Stimulated activated effector memory CD8-positive, alpha-beta T cell treated with anti-CD3 and anti-CD28 coated beads, Interleukin-12 subunit alpha, Interleukin-12 subunit beta, amount 100 ng/mL, for 72 hours (primary cell): ENCODE data around the gene RALGPS1.
A peak's percentile ranks its signal among the peaks of the same experiment; 100 is the strongest.

Source experiments
- ATAC-seq: fragments of 150-1000 bp; cut with Tn5 transposase; 2 replicates; pipeline ENCODE4 v1.10.0; 2021
- DNase-seq, 2 donors: peaks; one replicate each; pipeline ENCODE4 v3.0.0; 2021 to 2022; ENCODE audit warnings: low spot score in 2 of 2
- H3K27ac Mint-ChIP-seq: one replicate; pipeline ENCODE4 v1.8.0; 2022; ENCODE audit warnings: mild to moderate bottlenecking, mixed read lengths
- H3K36me3 Mint-ChIP-seq: one replicate; pipeline ENCODE4 v1.8.0; 2022; ENCODE audit warnings: mild to moderate bottlenecking, mixed read lengths
- H3K4me1 Mint-ChIP-seq: one replicate; pipeline ENCODE4 v1.8.0; 2022; ENCODE audit warnings: mixed read lengths
- H3K4me3 Mint-ChIP-seq: one replicate; pipeline ENCODE4 v1.8.0; 2022; ENCODE audit warnings: mild to moderate bottlenecking, mixed read lengths
- H3K9me3 Mint-ChIP-seq: one replicate; pipeline ENCODE4 v1.8.0; 2022; ENCODE audit warnings: mixed read lengths

RALGPS1 gene

DNA sequence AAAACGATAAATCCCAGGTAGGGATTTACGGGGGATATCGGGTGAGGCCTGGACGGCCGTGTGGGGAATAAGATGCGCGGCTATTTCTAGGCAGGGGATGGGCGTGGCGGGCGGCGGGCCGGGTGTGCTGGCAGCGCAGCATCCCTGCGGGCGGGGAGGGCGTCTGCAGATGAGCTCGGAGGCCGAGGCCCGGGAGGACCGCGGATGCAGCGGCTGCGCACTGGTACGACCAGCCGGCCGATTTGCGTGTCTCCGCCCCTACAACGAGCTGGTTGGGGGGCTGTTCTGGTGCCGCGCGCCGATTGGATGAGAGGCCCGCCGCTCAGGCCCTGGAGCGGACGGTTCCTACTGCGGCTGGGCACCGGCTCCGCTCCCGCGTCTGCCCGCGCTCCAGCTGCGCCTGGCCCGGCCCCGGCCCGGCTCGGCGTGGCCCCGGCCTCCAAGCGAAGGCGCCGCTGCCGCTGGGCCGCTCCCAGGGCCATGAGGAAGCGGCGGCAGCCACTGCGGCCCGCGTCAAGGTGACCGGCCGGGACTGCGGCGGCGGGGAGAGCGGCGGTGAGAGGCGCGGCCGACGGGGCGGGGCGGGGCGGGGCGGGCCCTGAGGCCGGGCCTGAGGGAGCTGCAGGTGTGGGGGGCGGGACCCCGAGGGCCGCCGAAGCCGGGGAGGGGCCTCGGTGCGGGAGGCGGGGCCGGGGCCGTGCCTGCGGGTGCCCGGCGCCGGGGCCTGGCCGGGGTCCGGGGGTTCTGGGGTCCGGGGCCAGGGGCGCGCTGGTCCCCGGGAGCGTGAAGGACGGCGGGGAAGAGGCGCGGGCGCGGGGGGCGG lies at the start of gene RALGPS1:
TSS of gene RALGPS1 (plus strand) at position 325 of the 823 bp plus-strand sequence. CDS start 47,508 bp downstream, outside the sequence.
- DNase-seq (peak; percentile 86 to 95), ATAC-seq (peak; percentile 99)
- peak within 1 kb of the TSS; percentile 56 for H3K4me3 Mint-ChIP-seq
- no peaks in the 10 kb centered on the region for H3K9me3 Mint-ChIP-seq
- H3K36me3 Mint-ChIP-seq: no peaks in the 10 kb centered on the region
- peaks cover 6% of the 10 kb centered on the region for H3K4me1 Mint-ChIP-seq
- no peak within 1 kb of the TSS for H3K27ac Mint-ChIP-seq

DNA sequence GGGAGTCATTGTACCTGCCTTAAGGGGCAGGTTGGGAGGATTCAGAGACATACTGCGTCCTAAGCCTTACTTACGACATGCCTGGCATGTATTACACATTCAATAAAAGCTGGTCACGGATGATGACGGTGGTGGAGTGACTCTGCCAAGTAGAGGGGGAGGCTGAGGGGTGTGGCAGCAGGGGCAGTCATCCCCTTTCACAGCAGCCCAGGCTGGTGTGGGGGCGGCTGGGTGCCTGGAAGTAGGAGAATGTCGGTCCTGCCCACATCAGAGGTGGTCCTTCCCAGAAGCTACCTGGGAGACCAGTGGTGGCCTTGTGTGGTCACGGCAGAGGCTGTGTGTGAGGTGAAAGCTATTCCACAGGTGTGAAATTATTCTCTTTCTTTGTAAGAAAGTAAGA lies 45.2 kb upstream of the RALGPS1 start:
- peaks cover 38% of the 10 kb centered on the region for H3K36me3 Mint-ChIP-seq
- no peak overlapping the region for H3K27ac Mint-ChIP-seq
- DNase-seq (no peak), ATAC-seq (no peak)
- peaks cover 31% of the 10 kb centered on the region for H3K4me1 Mint-ChIP-seq
- H3K4me3 Mint-ChIP-seq: no peak overlapping the region
- no peaks in the 10 kb centered on the region for H3K9me3 Mint-ChIP-seq

DNA sequence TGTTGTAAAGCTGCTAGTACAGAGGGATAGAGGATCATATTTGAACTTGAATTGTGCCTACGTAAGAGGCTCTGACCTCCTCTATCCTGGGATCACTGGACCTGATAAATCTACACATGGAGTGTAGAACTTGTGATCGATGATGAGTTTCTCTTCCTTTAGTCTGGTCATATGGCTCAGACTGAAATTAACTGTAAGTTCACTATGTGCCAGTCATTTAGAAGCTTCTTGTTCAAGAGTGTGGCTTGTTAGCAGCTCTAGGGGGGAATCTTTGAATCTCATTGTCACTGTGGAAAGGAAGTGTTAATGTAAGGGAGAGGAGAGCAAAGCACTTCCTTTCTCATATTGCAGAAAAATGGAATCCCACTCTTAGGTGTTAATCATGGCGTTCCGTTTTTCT lies 42.1 kb upstream of the RALGPS1 start:
- Mint-ChIP-seq H3K4me1 (peaks cover 41% of the 10 kb centered on the region), H3K4me3 (no peak overlapping the region), H3K27ac (peak overlapping the region; percentile 64), H3K9me3 (no peaks in the 10 kb centered on the region), H3K36me3 (peaks cover 11% of the 10 kb centered on the region)
- ATAC-seq (peak; percentile 82), DNase-seq (no peak)

DNA sequence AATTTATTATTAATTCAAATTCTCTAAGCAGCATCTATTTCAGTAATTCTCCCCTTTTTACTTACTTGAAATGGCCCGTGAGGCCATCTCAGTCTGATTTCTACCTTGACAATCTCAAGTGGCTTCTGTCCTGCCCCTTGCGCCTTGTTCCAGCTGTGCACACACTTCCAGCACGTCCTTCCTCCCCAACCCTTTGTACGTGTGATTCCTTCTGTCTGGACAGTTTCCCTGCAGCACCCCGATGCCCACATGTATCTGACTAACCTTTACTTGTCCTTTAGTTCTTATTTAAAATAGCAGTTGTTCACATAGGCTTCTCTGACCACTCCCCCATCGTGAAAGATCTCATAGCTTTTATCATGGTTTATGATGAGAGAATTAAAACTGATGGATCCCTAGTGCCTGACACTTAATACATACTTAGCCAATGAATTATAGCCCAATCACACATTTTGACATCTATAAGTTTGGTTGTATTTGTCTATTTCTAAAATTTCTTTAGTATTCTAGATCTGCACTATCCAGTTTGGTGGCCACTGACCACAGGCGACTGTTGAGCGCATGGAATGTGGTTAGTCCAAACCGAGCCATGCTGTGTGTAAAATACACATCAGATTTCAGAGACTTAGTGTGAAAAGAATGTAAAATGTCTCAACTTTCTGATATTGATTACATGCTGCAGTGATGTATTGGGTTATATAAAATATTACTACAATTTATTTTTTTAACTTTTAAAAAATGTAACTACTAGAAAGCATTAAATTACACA lies 39.9 kb upstream of the RALGPS1 start:
- Mint-ChIP-seq H3K4me1 (peaks cover 31% of the 10 kb centered on the region), H3K4me3 (no peak overlapping the region), H3K36me3 (peaks cover 7% of the 10 kb centered on the region), H3K9me3 (no peaks in the 10 kb centered on the region), H3K27ac (no peak overlapping the region)
- no peak for ATAC-seq
- DNase-seq: no peak

DNA sequence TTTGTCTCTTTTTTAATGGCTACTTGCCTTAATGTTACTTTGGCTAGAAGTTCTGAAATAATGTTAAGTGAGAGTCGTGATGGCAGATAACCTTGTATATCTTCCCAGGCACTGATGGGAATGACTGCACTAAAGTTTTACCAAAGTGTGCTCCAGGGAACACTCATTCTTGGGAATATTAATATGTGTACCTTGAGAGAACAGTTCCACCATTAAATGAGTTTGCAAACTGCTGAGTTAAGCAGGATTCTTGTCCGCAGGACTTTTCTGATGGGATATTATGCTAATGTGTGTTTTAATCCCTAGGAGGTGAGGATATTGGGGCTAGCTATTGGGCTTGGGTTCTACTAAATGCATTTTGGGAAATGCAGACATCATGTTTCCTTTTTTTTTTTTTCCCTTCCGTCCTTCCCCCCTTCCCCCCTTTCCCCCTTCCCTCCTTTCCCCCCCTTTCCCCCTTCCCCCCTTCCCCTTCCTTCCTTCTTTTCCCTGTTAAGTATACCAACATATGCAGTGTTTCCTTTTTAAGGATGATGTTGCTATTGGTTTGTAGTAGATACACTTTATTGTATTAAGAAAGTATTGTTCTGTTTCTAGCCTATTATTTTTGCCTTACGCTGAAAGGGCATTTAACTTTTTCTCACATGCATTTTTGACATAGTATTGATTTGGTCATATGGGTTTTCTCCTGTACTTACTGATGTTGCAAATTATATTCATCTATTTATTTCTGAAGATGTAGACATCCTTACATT lies 38.6 kb upstream of the RALGPS1 start:
- DNase-seq (no peak), ATAC-seq (no peak)
- no peaks in the 10 kb centered on the region for H3K9me3 Mint-ChIP-seq
- peaks cover 31% of the 10 kb centered on the region for H3K4me1 Mint-ChIP-seq
- peaks cover 16% of the 10 kb centered on the region for H3K36me3 Mint-ChIP-seq
- H3K27ac Mint-ChIP-seq: peak overlapping the region; percentile 71
- H3K4me3 Mint-ChIP-seq: no peak overlapping the region

DNA sequence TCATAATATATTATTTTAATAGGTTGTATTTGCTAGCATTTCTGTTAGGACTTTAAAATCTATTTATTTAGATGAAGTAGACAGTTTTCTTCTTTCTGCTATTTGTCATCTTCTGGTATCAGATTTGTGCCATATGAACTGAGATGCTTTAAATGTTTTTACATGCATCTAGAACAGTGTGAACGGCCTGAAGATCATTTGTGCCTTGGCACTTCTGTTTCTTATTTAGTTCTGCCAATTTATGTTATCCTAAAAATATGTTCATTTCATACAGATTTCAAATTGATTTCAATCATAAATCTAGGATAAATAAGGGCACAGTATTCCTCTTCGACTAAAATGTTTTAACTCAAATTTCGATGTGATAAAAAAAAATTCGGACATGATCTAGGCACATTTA lies 38.1 kb upstream of the RALGPS1 start:
- DNase-seq (no peak), ATAC-seq (no peak)
- Mint-ChIP-seq H3K9me3 (no peaks in the 10 kb centered on the region), H3K36me3 (peaks cover 16% of the 10 kb centered on the region), H3K4me1 (peaks cover 31% of the 10 kb centered on the region), H3K27ac (peak overlapping the region; percentile 71), H3K4me3 (no peak overlapping the region)

DNA sequence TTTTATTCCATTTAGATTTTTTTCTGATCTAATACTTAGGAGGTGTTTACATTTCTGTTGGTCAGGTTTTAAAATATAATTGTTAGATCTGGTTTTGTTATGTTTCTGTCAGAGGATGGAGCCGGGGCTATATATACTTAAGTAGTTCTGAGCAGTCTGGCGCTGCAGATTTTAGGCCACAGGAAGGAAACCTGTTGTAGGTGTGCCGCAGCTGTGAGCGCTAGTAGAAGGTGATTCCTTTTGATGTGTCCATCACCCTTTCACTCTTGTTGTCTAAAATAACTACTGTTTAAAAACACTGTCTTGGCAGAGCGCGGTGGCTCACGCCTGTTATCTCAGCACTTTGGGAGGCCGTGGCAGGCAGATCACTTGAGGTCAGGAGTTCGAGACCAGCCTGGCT lies 37.2 kb upstream of the RALGPS1 start:
- DNase-seq: no peak
- H3K4me3 Mint-ChIP-seq: no peak overlapping the region
- H3K27ac Mint-ChIP-seq: peak overlapping the region; percentile 71
- H3K9me3 Mint-ChIP-seq: no peaks in the 10 kb centered on the region
- ATAC-seq: no peak
- H3K4me1 Mint-ChIP-seq: peaks cover 27% of the 10 kb centered on the region
- H3K36me3 Mint-ChIP-seq: peaks cover 25% of the 10 kb centered on the region

DNA sequence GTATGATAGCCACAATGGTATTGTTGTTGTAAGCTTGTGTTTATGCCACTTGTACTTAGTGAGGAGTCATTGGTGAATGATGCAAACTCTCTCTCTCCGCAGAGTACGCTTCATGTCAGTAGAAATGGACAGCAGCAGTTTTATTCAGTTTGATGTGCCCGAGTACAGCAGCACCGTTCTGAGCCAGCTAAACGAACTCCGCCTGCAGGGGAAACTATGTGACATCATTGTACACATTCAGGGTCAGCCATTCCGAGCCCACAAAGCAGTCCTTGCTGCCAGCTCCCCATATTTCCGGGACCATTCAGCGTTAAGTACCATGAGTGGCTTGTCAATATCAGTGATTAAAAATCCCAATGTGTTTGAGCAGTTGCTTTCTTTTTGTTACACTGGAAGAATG lies 35.3 kb upstream of the RALGPS1 start:
- Mint-ChIP-seq H3K27ac (no peak overlapping the region), H3K9me3 (no peaks in the 10 kb centered on the region), H3K36me3 (peaks cover 37% of the 10 kb centered on the region), H3K4me1 (peaks cover 22% of the 10 kb centered on the region), H3K4me3 (no peak overlapping the region)
- ATAC-seq (no peak), DNase-seq (no peak)

- Mint-ChIP-seq H3K4me1 (peaks cover 22% of the 10 kb centered on the region), H3K36me3 (peaks cover 37% of the 10 kb centered on the region), H3K4me3 (no peak overlapping the region), H3K27ac (no peak overlapping the region), H3K9me3 (no peaks in the 10 kb centered on the region)
- no peak for ATAC-seq
- no peak for DNase-seq
Measured at GRCh38 chr9:126880226-126880946, 34.2 kb upstream of the RALGPS1 start.

DNA sequence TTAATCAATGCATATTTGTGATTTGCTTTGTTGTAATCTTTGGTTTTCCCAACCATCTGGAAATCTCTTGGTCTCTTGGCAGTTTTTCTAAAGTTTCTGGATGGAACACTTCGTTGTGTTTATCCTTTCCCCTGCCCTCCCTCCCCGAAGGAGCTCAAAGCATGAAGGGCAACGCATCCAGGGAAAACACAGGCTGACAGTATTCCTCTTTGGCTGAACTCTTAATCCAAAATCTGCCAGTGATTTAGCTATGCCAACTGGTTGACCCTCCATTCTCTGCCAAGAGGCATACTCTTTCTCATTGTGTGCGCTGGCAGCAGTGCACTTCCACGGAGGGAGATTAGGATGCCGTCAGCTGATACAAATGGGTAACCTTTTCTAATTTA lies 33.6 kb upstream of the RALGPS1 start:
- DNase-seq (no peak), ATAC-seq (no peak)
- H3K27ac Mint-ChIP-seq: no peak overlapping the region
- peaks cover 22% of the 10 kb centered on the region for H3K4me1 Mint-ChIP-seq
- no peaks in the 10 kb centered on the region for H3K9me3 Mint-ChIP-seq
- no peak overlapping the region for H3K4me3 Mint-ChIP-seq
- H3K36me3 Mint-ChIP-seq: peaks cover 37% of the 10 kb centered on the region

GRCh38 chr9:126882746-126883145 lies 31.8 kb upstream of the RALGPS1 start:
- Mint-ChIP-seq H3K4me1 (peaks cover 4% of the 10 kb centered on the region), H3K36me3 (peaks cover 37% of the 10 kb centered on the region), H3K27ac (no peak overlapping the region), H3K9me3 (no peaks in the 10 kb centered on the region), H3K4me3 (no peak overlapping the region)
- DNase-seq: no peak
- ATAC-seq: no peak

- no peak overlapping the region for H3K4me3 Mint-ChIP-seq
Measured at GRCh38 chr9:126883636-126884035, 30.9 kb upstream of the RALGPS1 start.

GRCh38 chr9:126885131-126885641 lies 29.4 kb upstream of the RALGPS1 start:
- H3K36me3 Mint-ChIP-seq: peaks cover 27% of the 10 kb centered on the region

More at GRCh38 chr9:126883636-126884035, 30.9 kb upstream of the RALGPS1 start:
- no peaks in the 10 kb centered on the region for H3K4me1 Mint-ChIP-seq
- ATAC-seq (no peak), DNase-seq (no peak)
- no peaks in the 10 kb centered on the region for H3K9me3 Mint-ChIP-seq
- H3K27ac Mint-ChIP-seq: no peak overlapping the region
- H3K36me3 Mint-ChIP-seq: peaks cover 37% of the 10 kb centered on the region

GRCh38 chr9:126886034-126886822 lies 28.4 kb upstream of the RALGPS1 start:
- no peaks in the 10 kb centered on the region for H3K4me1 Mint-ChIP-seq
- H3K27ac Mint-ChIP-seq: no peak overlapping the region
- ATAC-seq (no peak), DNase-seq (no peak)
- H3K4me3 Mint-ChIP-seq: no peak overlapping the region
- peaks cover 21% of the 10 kb centered on the region for H3K36me3 Mint-ChIP-seq
- no peaks in the 10 kb centered on the region for H3K9me3 Mint-ChIP-seq

More at GRCh38 chr9:126885131-126885641, 29.4 kb upstream of the RALGPS1 start:
- ATAC-seq: no peak
- Mint-ChIP-seq H3K4me1 (no peaks in the 10 kb centered on the region), H3K4me3 (no peak overlapping the region), H3K9me3 (no peaks in the 10 kb centered on the region), H3K27ac (no peak overlapping the region)
- DNase-seq: no peak
